GM12801 (cell line): ENCODE results near the gene STAP2.

Source experiments
- TF ChIP-seq, protein P1 (sequence below): IDR thresholded peaks from one replicate; pipeline ENCODE4 v1.5.1; 2011; ENCODE audit warnings: control low read depth; ENCODE audit not compliant: insufficient read length; ENCODE audit errors: extremely low read depth

STAP2 gene

DNA sequence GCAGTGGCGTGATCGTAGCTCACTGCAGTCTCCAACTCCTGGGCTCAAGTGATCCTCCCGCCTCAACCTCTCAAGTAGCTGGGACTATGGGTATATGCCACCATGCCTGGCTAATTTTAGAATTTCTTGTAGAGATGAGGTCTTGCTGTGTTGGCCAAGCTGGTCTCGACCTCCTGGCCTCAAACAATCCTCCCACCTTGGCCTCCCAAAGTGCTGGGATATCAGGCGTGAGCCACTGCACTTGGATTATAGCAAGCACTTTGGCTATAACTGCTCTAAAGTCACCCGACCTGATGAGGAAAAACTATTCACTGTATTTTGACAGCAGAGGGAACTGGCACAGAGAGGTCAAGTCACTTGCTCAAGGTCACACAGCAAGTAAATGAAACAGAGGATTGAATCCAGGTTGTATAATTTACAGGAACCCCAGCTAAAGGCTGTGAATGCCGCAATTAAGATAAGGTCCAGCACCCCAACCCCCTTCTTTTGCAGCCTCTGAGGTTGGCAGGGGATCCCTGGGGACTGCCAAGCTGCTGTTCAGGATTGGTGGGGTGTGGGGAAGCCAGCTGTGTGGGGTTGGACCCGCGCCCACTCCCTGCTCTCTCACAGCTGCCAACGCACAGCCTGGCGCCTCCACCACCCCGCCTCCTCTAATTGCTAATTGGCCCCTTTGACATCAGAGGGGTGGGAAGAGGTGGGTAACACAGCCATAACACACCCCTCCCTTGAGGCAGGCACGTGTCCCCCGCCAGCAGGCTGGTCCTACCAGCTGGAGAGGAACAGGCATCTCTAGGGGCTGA is 42.5 kb downstream of the STAP2 start:
- TF ChIP-seq, protein P1, sequence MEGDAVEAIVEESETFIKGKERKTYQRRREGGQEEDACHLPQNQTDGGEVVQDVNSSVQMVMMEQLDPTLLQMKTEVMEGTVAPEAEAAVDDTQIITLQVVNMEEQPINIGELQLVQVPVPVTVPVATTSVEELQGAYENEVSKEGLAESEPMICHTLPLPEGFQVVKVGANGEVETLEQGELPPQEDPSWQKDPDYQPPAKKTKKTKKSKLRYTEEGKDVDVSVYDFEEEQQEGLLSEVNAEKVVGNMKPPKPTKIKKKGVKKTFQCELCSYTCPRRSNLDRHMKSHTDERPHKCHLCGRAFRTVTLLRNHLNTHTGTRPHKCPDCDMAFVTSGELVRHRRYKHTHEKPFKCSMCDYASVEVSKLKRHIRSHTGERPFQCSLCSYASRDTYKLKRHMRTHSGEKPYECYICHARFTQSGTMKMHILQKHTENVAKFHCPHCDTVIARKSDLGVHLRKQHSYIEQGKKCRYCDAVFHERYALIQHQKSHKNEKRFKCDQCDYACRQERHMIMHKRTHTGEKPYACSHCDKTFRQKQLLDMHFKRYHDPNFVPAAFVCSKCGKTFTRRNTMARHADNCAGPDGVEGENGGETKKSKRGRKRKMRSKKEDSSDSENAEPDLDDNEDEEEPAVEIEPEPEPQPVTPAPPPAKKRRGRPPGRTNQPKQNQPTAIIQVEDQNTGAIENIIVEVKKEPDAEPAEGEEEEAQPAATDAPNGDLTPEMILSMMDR = no peak

DNA sequence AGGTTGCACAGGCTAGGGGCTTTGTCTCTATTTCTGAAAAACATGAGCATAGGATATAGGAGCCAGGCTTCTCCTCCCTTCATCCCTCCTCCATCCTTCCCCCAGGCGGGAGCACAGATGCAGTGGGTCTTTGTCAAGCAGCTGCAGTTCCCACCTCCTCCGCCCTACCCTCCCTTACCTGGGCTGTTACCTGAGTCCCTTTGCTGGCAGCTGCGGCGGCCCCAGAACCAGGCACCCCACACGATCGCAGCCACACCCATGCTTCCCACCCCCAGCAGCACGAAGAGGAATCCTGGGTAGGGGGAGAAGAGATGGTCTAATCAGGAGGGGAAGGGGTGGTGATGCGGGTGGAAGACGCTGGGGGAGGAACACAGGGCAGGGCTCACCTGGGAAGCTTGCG is 44.2 kb downstream of the STAP2 start:
- TF ChIP-seq, protein P1 = no peak

DNA sequence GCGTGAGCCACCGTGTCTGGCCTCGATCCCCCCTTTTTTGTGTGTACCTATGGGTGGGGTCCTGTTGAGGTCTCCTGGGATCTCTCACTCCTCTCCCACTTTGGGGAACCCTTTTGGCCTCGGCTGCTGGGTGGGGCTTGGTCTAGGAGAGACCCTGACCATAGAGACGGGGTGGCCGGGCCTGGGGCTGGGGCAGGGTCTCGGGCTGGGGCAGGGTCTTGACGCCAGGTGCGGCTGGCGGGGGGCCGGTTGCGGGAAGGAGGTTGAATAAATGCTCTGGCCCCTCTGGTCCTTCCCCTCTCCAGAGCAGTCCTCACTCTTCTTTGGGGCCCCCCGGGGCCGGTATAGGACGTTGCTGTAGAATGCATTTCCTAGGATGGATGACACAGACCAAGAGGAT is 46.1 kb downstream of the STAP2 start:
- TF ChIP-seq, protein P1 = no peak

DNA sequence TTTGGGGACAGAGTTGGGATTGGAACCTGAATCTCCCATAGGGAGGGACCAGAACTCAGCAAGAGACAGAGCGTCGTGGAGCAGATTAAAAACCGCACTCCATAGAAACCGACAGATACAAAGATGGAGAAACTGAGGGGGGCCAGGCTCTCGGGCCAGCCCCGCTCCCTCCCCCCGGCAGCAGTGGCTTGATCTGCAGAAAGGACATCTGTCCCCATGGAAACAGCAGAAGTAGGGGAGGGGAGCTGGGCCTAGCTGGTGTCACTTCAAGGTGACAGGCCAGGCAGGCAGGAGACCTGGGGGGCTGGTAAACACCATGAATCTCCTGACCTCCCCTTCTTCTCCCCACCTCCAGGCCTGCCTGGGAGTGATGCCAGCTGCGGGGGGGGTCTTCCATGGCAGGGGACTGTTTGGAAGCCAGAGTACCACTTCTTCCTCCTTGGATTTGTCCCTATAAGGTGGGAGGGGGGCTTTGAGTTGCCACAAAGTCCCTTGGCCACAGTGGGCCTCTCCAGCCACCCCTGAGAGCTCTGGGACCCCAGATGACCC is 47.4 kb downstream of the STAP2 start:
- TF ChIP-seq, protein P1 = no peak

DNA sequence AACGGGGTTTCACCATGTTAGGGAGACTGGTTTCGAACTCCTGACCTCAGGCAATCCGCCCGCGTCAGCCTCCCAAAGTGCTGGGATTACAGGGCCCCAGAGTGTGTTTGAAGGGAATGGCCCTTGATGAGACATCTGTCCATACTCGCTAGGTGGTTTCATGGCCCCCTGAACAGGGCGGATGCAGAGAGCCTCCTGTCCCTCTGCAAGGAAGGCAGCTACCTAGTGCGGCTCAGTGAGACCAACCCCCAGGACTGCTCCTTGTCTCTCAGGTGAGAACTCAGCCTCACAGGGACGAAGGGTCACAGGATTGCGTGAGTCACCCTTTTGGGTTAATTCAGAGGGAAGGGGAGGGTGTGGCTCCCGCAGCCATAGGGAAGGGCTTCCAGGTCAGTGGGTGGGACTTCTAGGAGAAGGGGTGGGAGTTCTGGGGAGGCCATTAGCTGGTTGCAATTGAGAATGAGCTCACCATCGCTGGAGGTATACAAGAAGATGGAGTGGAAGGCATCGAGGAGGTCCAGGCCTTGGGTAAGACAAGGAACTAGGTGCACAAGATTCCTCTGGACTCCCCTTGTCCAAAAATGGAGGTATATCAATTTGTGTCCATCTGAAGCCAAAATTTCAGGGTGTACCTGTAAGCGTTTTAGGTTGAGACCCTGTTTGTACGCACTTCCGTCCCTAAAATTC is 50.4 kb downstream of the STAP2 start:
- TF ChIP-seq, protein P1 = no peak

DNA sequence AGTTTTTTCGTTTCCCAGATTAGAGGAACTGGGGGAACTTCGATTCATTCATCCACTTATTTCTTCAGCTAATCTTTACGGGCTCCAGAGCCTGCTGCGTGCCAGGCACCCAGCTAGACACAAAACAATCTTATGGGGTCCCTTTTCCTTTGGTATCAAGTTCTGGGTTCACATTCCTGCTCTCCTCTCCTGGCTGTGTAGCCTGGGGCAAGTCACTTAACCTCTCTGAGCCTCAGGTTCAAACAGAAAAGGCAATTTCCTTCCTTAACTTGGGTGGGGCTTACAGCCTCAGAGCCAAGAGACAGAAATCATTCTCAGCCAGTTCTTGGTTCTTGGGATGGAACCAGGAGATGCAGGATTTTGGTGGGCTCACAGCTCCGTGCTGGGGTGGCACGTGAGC is 53.7 kb downstream of the STAP2 start:
- TF ChIP-seq, protein P1 = no peak

DNA sequence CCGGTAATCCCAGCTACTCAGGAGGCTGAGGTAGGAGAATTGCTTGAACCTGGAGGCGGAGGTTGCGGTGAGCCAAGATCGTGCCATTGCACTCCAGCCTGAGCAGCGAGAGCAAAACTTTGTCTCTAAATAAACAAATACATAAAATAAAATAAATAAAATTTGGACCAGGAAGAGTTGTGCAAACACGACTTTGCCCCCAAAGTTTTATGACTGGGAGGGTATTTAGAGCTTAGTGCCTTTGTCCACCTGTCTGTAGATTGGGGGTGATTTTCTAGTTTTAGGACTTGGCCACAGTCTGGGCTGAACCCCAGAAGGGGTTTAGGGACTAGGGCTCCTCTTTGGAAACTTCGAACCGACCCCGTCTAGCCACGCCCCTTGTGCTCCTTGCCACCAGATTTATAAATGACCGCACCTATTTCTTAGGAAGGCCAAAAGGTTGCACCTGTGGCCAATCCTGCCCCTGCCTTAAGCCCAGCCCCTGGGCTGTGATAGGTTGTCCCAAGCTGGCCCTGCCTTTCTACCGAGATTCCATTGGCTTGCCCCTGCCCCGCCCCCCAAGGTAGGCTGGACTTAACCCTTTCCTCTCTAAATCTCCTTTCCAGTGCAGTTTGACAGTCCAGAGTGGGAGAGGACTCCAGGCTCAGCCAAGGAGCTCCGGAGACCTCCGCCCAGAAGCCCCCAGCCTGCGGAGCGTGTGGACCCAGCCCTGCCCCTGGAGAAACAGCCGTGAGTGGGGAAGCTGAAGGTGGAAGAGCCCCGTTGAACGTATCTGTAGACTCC is 54.3 kb downstream of the STAP2 start:
- TF ChIP-seq, protein P1 = no peak
